Testis (tissue), 2 donors: Measurements from ENCODE around the gene HOPX.
"Not testable (repeated sequence)": the region's sequence is repeated elsewhere in the genome, so short reads cannot be mapped to it uniquely, and the experiment has no call there.

Experiments used
- POLR2A ChIP-seq: fragments of 450-650 bp; IDR thresholded peaks from one replicate; pipeline ENCODE4 v1.6.1; 2017; ENCODE audit warnings: antibody characterized with exemption, mild to moderate bottlenecking, moderate library complexity
- TF ChIP-seq, protein P1 (sequence below), 3 experiments: fragments of 450-650 bp in 2 of 3; fragments of 200-600 bp in 1 of 3; sonication (generic) in 1 of 3; IDR thresholded peaks; one replicate each; pipeline ENCODE4 v1.5.1; 2016 to 2019; ENCODE audit warnings: antibody characterized with exemption in 3 of 3, mild to moderate bottlenecking in 2 of 3, moderate library complexity in 1 of 3

DNA sequence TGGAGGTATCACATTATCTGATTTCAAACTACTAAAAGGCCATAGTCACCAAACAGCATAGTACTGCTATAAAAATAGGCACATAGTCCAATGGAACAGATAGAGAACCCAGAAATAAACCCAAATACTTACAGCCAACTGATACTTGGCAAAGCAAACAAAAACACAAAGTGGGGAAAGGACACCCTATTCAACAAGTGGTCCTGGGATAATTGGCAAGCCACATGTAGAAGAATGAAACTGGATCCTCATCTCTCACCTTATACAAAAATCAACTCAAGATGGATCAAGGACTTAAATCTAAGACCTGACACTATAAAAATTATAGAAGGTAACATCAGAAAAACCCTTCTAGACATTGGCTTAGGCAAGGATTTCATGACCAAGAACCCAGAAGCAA, 70.9 kb downstream of the HOPX start:
- TF ChIP-seq, protein P1, sequence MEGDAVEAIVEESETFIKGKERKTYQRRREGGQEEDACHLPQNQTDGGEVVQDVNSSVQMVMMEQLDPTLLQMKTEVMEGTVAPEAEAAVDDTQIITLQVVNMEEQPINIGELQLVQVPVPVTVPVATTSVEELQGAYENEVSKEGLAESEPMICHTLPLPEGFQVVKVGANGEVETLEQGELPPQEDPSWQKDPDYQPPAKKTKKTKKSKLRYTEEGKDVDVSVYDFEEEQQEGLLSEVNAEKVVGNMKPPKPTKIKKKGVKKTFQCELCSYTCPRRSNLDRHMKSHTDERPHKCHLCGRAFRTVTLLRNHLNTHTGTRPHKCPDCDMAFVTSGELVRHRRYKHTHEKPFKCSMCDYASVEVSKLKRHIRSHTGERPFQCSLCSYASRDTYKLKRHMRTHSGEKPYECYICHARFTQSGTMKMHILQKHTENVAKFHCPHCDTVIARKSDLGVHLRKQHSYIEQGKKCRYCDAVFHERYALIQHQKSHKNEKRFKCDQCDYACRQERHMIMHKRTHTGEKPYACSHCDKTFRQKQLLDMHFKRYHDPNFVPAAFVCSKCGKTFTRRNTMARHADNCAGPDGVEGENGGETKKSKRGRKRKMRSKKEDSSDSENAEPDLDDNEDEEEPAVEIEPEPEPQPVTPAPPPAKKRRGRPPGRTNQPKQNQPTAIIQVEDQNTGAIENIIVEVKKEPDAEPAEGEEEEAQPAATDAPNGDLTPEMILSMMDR (IDR thresholded peaks at IDR 0.05), result not testable (repeated sequence)
- TF ChIP-seq POLR2A, result not testable (repeated sequence)
